ENCODE data around the gene FREY1. TPM values are rescaled to one million over a fixed set of nuclear protein-coding genes. Genes with fewer than 3 reads are reported as not detected.

FREY1 gene
- total RNA-seq, 4 donors from 2014 or later = 0.65 to 3.7 (median 1.4) TPM

GRCh38 chr11:45924927-45925326 is 17.9 kb upstream of the FREY1 start:
- Histone ChIP-seq H3K4me1 (peaks cover 11 to 20% (median 17%) of the 10 kb centered on the region in 4 donors), H3K4me3 (no peak overlapping the region), H3K36me3 (peaks cover 0 to 4% (median 0%) of the 10 kb centered on the region in 4 donors), H3K27ac (replicated peaks in 1 of 4) (no peak overlapping the region), H3K9me3 (no peaks in the 10 kb centered on the region), H3K27me3 (peaks cover 0 to 62% (median 17%) of the 10 kb centered on the region in 4 donors)
- TF ChIP-seq CTCF (IDR thresholded peaks at IDR 0.05) (no peak), POLR2A (IDR thresholded peaks at IDR 0.05; ENCODE audit: low read depth) (no peak), POLR2AphosphoS5 (IDR thresholded peaks at IDR 0.05) (no peak), EP300 (IDR thresholded peaks at IDR 0.05) (no peak)
- WGBS = 90% methylated on average over 4 of the region's 6 CpGs
- intact Hi-C loops (cut with DNase I) = no loop called here
- DNase-seq (ENCODE audit: extremely low spot score) = no peak

- H3K4me1 ChIP-seq = peaks cover 11 to 21% (median 19%) of the 10 kb centered on the region in 4 donors
- 89% methylated on average over 14 of the region's 22 CpGs for WGBS
- H3K36me3 ChIP-seq = no peaks in the 10 kb centered on the region
- no peak for TF ChIP-seq CTCF (IDR thresholded peaks at IDR 0.05)
- no peak for TF ChIP-seq EP300 (IDR thresholded peaks at IDR 0.05)
- no peak for TF ChIP-seq POLR2A (IDR thresholded peaks at IDR 0.05; ENCODE audit: low read depth)
- no peak for TF ChIP-seq POLR2AphosphoS5 (IDR thresholded peaks at IDR 0.05)
- no peak for DNase-seq (ENCODE audit: extremely low spot score)
- peaks cover 0 to 62% (median 17%) of the 10 kb centered on the region in 4 donors for H3K27me3 ChIP-seq
- H3K27ac ChIP-seq (replicated peaks in 1 of 4) = no peak overlapping the region
- H3K9me3 ChIP-seq = no peaks in the 10 kb centered on the region
- H3K4me3 ChIP-seq = no peak overlapping the region
- intact Hi-C loops (cut with DNase I) = no loop called here
Observed at GRCh38 chr11:45924036-45924915, 17.2 kb upstream of the FREY1 start.

- DNase-seq (ENCODE audit: extremely low spot score) = no peak
- no peaks in the 10 kb centered on the region for H3K36me3 ChIP-seq
- no CpG with 5 or more reads among the region's 73 CpGs for WGBS
- H3K27me3 ChIP-seq = peaks cover 0 to 62% (median 17%) of the 10 kb centered on the region in 4 donors
- TF ChIP-seq CTCF (IDR thresholded peaks at IDR 0.05) = no peak
- TF ChIP-seq EP300 (IDR thresholded peaks at IDR 0.05) = no peak
- no peak for TF ChIP-seq POLR2AphosphoS5 (IDR thresholded peaks at IDR 0.05)
- no peak for TF ChIP-seq POLR2A (IDR thresholded peaks at IDR 0.05; ENCODE audit: low read depth)
- H3K27ac ChIP-seq (replicated peaks in 1 of 4) = no peak within 1 kb of the TSS
- H3K4me1 ChIP-seq = peaks cover 11 to 28% (median 26%) of the 10 kb centered on the region in 4 donors
- intact Hi-C loops (cut with DNase I) = no loop called here
- no peaks in the 10 kb centered on the region for H3K9me3 ChIP-seq
- H3K4me3 ChIP-seq = peak within 1 kb of the TSS; percentile 42 to 53 (median 47)
Observed at GRCh38 chr11:45922425-45923082, 15.5 kb upstream of the FREY1 start, which contains the start of gene LARGE2. Gene LARGE2 (plus strand): TSS chr11:45922656. CDS start chr11:45922883, 227 bp downstream.

- no peak for DNase-seq (ENCODE audit: extremely low spot score)
- 59% methylated on average over 12 of the region's 54 CpGs for WGBS
- Histone ChIP-seq H3K27ac (replicated peaks in 1 of 4) (no peak overlapping the region), H3K4me1 (peaks cover 17 to 34% (median 33%) of the 10 kb centered on the region in 4 donors), H3K4me3 (peak overlapping the region; percentile 42 to 53 (median 47)), H3K36me3 (no peaks in the 10 kb centered on the region), H3K9me3 (no peaks in the 10 kb centered on the region), H3K27me3 (peaks cover 0 to 58% (median 17%) of the 10 kb centered on the region in 4 donors)
- no peak for TF ChIP-seq EP300 (IDR thresholded peaks at IDR 0.05)
- no peak for TF ChIP-seq CTCF (IDR thresholded peaks at IDR 0.05)
- no peak for TF ChIP-seq POLR2A (IDR thresholded peaks at IDR 0.05; ENCODE audit: low read depth)
- TF ChIP-seq POLR2AphosphoS5 (IDR thresholded peaks at IDR 0.05) = no peak
- intact Hi-C loops (cut with DNase I) = no loop called here
Observed at GRCh38 chr11:45921561-45922424, 14.7 kb upstream of the FREY1 start.

All from esophagus muscularis mucosa (tissue), 4 donors.